Upper lobe of left lung (tissue), 6 donors: Measurements from ENCODE around the gene ERCC5. TPM values are rescaled to one million over a fixed set of nuclear protein-coding genes. Genes with fewer than 3 reads are reported as not detected.

Experiments
- ATAC-seq, 2 donors: fragments of 200-7000 bp; cut with Tn5 transposase; one replicate each; pipeline ENCODE4 v1.9.1; 2022; ENCODE audit warnings: mild to moderate bottlenecking in 2 of 2, moderate library complexity in 2 of 2; ENCODE audit not compliant: low FRiP score in 2 of 2
- DNase-seq, 2 donors: peaks; one replicate each; pipeline ENCODE4 v3.0.0-alpha.2; 2019 to 2020
- H3K27ac ChIP-seq, 4 donors: fragments of 200-600 bp; sonication (generic); one replicate each; pipeline ENCODE4 v1.5.1; 2016 to 2019
- H3K27me3 ChIP-seq, 4 donors: fragments of 200-600 bp; sonication (generic); one replicate each; pipeline ENCODE4 v1.5.1; 2017 to 2019
- H3K36me3 ChIP-seq, 4 donors: fragments of 200-600 bp; sonication (generic); one replicate each; pipeline ENCODE4 v1.5.1; 2016 to 2019
- H3K4me1 ChIP-seq, 4 donors: fragments of 200-600 bp; sonication (generic); one replicate each; pipeline ENCODE4 v1.5.1; 2018 to 2019
- H3K4me3 ChIP-seq, 4 donors: fragments of 200-600 bp; sonication (generic); one replicate each; pipeline ENCODE4 v1.5.1; 2017 to 2019; ENCODE audit warnings: mild to moderate bottlenecking in 2 of 4, moderate library complexity in 1 of 4
- H3K9me3 ChIP-seq, 4 donors: fragments of 200-600 bp; sonication (generic); one replicate each; pipeline ENCODE4 v1.5.1; 2018 to 2019
- EP300 ChIP-seq, 4 donors: sonication (generic); formaldehyde crosslinking; IDR thresholded peaks; one replicate each; pipeline ENCODE4 v1.5.1; 2017; ENCODE audit warnings: antibody characterized with exemption in 4 of 4, control low read depth in 2 of 4
- POLR2A ChIP-seq, 4 donors: fragments of 450-650 bp; IDR thresholded peaks; one replicate each; pipeline ENCODE4 v1.5.1; 2016 to 2017; ENCODE audit warnings: antibody characterized with exemption in 4 of 4, mild to moderate bottlenecking in 2 of 4
- POLR2AphosphoS5 ChIP-seq, 2 donors: sonication (generic); formaldehyde crosslinking; IDR thresholded peaks; one replicate each; pipeline ENCODE4 v1.5.1; 2017; ENCODE audit warnings: antibody characterized with exemption in 2 of 2
- whole genome bisulfite sequencing, 2 donors: methylation state at CpG; one replicate each; pipeline ENCODE4 v1.1.5; 2017 to 2018; 5-methylcytosine and 5-hydroxymethylcytosine counted together
- total RNA-seq, 6 donors: library from RNA; depleted of rRNA in 4 of 6; stranded (reverse); fragments of >200 nt in 4 of 6; gene quantifications; one replicate each; pipeline versions ENCODE4 v1.1.0 to v1.2.1, GENCODE V29; 2016 to 2021
- TF ChIP-seq, protein P1 (sequence below), 6 experiments: fragments of 450-650 bp in 4 of 6; fragments of 200-600 bp in 2 of 6; sonication (generic) in 2 of 6; IDR thresholded peaks; one replicate each; pipeline ENCODE4 v1.5.1; 2016 to 2019; ENCODE audit warnings: antibody characterized with exemption in 6 of 6
- donor health status: DM: no; HTN: no; CAD: no; lungs with moderate emphysema.
- donor health status: DM: no; HTN: yes; CAD: no; lungs with severe emphysema.

Gene ERCC5
- total RNA-seq, 6 donors from 2014 or later, result 39.1 to 138 (median 47.4) TPM

DNA sequence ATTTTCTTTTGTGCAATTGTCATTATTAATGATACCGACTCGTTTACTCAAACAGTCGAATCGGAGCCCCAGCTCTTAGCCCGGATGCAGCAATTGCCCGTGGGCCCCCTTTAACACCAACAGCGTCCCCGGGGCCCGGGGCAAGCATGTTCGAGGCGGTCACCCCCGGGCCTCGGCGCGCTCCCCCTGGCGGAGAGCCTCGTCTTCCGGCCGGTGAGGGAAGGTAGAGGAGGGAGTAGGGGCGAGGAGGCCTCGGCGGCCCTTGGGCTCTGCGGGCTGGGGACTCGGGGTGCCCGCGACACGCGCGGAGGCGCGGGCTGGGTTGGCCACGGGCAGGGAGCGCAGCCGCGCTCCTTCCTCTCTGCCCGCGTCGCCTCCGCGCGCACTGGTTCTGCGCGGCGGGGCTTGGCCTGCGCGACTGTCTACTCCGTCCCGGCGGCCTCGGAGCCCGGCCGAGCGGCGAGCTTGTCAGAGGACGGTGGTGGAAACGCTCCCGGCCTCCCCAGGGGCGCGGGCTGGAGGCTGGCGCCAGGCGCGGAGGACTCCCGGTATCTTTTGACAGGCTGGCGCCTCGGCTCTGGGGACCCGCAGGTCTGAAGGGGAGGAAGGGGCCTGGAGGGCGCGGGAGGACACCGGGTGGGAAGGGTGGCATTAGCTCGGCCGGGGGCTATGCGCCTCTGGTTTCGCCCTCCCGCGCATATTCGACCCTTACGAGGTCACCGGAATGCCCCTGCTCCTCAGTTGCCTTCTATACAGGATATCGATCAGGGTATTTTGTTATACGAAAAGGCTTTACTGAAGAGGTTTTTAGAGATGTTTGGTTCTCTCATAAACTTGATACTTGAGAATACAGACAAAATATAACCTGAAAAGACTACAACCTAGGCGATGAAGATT, 45.4 kb upstream of the ERCC5 start:
- peaks cover 19 to 38% (median 23%) of the 10 kb centered on the region in 4 donors for H3K4me1 ChIP-seq

DNA sequence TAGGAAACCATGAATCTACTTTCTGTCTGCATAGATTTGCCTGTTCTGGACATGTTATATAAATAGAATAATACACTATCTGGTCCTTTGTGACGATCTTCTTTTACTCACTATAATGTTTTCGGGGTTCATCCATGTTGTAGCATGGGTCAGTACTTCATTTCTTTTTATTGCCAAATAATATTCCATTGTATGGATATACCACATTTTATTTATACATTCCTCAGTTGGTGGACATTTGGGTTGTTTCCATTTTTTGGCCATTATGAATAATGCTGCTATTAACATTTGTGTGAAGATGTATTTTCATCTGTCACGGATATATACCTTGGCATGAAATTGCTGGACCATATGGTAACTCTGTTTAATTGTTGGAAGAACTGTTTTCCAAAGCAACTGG, 40.2 kb upstream of the ERCC5 start:
- WGBS, 2 donors, result 95 to 99% methylated on average over 3 of the region's 3 CpGs
- Histone ChIP-seq H3K4me3 (no peak overlapping the region), H3K27ac (no peak overlapping the region), H3K9me3 (no peaks in the 10 kb centered on the region), H3K36me3 (peaks cover 0 to under 1% (median 0%) of the 10 kb centered on the region in 4 donors), H3K27me3 (no peaks in the 10 kb centered on the region), H3K4me1 (peaks cover 9 to 15% (median 12%) of the 10 kb centered on the region in 4 donors)
- ATAC-seq (no peak), DNase-seq (no peak)
- TF ChIP-seq POLR2A (IDR thresholded peaks at IDR 0.05) (no peak), EP300 (IDR thresholded peaks at IDR 0.05) (no peak), POLR2AphosphoS5 (IDR thresholded peaks at IDR 0.05) (no peak)
- TF ChIP-seq, protein P1, sequence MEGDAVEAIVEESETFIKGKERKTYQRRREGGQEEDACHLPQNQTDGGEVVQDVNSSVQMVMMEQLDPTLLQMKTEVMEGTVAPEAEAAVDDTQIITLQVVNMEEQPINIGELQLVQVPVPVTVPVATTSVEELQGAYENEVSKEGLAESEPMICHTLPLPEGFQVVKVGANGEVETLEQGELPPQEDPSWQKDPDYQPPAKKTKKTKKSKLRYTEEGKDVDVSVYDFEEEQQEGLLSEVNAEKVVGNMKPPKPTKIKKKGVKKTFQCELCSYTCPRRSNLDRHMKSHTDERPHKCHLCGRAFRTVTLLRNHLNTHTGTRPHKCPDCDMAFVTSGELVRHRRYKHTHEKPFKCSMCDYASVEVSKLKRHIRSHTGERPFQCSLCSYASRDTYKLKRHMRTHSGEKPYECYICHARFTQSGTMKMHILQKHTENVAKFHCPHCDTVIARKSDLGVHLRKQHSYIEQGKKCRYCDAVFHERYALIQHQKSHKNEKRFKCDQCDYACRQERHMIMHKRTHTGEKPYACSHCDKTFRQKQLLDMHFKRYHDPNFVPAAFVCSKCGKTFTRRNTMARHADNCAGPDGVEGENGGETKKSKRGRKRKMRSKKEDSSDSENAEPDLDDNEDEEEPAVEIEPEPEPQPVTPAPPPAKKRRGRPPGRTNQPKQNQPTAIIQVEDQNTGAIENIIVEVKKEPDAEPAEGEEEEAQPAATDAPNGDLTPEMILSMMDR (IDR thresholded peaks at IDR 0.05), result no peak

More for the DNA sequence above, 45.4 kb upstream of the ERCC5 start:
- peak overlapping the region; percentile 75 to 90 (median 81) for H3K27ac ChIP-seq
- TF ChIP-seq, protein P1 (IDR thresholded peaks at IDR 0.05), result peak; percentile 67 to 86 (median 76)
- peak in 1 of 2 donors; percentile 10 for TF ChIP-seq POLR2AphosphoS5 (IDR thresholded peaks at IDR 0.05)
- TF ChIP-seq POLR2A (IDR thresholded peaks at IDR 0.05), result peak in 2 of 4 donors; percentile 27 to 39
- TF ChIP-seq EP300 (IDR thresholded peaks at IDR 0.05), result no peak
- 2% methylated on average over 44 to 57 of the region's 81 CpGs for WGBS, 2 donors
- ATAC-seq (peak; percentile 92 to 93), DNase-seq (peak; percentile 77 to 97)
- H3K4me3 ChIP-seq, result peak overlapping the region; percentile 72 to 90 (median 79)
- no peaks in the 10 kb centered on the region for H3K36me3 ChIP-seq
- no peaks in the 10 kb centered on the region for H3K9me3 ChIP-seq
- H3K27me3 ChIP-seq, result peaks cover 0 to 6% (median 0%) of the 10 kb centered on the region in 4 donors

DNA sequence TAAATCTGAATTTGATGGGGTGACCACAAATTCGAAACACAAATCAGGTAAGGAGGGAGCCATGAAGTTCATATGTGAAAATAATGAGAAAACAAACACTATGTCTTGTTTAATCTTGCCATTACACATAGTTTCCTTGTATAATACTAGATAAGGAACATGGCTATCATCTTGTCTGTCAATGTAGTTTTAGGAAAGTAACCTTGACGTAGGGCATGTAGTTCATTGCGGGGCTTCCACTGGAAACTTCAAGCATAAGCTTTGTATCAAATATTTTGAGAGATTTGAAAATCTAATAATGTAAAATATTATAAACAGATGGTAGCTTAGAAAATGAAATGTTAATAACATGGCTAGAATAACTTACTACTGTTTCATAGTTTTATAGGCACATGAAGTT, 38.1 kb upstream of the ERCC5 start:
- TF ChIP-seq EP300 (IDR thresholded peaks at IDR 0.05) (no peak), POLR2AphosphoS5 (IDR thresholded peaks at IDR 0.05) (no peak), POLR2A (IDR thresholded peaks at IDR 0.05) (no peak)
- TF ChIP-seq, protein P1 (IDR thresholded peaks at IDR 0.05), result no peak
- peaks cover 0 to 10% (median 0%) of the 10 kb centered on the region in 4 donors for H3K36me3 ChIP-seq
- DNase-seq, result no peak
- 97% methylated on average over 3 of the region's 3 CpGs for WGBS, 2 donors
- H3K27me3 ChIP-seq, result no peaks in the 10 kb centered on the region
- no peaks in the 10 kb centered on the region for H3K9me3 ChIP-seq
- H3K4me1 ChIP-seq, result peaks cover 0 to 10% (median 4%) of the 10 kb centered on the region in 4 donors
- ATAC-seq, result no peak
- H3K27ac ChIP-seq, result no peak overlapping the region
- no peak overlapping the region for H3K4me3 ChIP-seq

DNA sequence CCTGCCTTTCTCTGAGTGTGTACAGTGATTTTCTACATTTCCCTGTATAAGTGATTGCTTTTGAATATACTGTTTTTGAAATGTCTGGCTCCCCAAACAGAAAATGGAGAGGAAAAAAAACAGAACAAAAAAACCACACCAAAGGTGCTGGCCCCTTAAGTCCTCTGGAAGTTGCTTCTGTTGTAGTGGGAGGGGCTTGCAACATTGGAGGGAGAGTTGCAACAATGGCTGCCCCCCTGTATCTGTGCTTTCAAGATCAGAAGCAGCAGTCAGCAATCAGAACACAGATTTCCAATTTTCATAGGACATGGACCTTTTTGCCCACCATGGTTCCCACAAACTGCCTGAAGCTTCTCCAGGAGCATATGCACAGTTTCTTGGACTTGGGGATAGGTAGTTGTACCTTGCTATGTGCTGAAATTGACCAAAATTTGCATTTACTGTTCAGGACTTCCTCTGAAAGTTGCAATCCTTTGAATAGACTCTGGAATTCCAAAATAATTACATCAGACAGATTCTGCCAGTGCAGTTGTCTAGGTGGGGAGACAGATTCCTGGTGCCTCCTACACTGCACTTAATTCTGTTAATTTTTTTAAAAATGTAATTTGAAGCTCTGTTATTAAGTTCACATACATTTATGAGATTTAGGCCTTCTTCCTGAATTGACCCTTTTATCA, 33.1 kb upstream of the ERCC5 start:
- ATAC-seq (no peak), DNase-seq (no peak)
- Histone ChIP-seq H3K9me3 (no peaks in the 10 kb centered on the region), H3K27me3 (no peaks in the 10 kb centered on the region), H3K27ac (no peak overlapping the region), H3K4me1 (peaks cover 0 to 7% (median 4%) of the 10 kb centered on the region in 4 donors), H3K4me3 (no peak overlapping the region), H3K36me3 (peaks cover 0 to 18% (median 4%) of the 10 kb centered on the region in 4 donors)
- TF ChIP-seq, protein P1 (IDR thresholded peaks at IDR 0.05), result no peak
- TF ChIP-seq EP300 (IDR thresholded peaks at IDR 0.05) (no peak), POLR2A (IDR thresholded peaks at IDR 0.05) (no peak), POLR2AphosphoS5 (IDR thresholded peaks at IDR 0.05) (no peak)
